ENCODE data around the gene C1orf174. TPM values are rescaled to one million over a fixed set of nuclear protein-coding genes. Genes with fewer than 3 reads are reported as not detected.

The C1orf174 gene
- total RNA-seq, 1 experiment from 2014 or later: 21.1 TPM

DNA sequence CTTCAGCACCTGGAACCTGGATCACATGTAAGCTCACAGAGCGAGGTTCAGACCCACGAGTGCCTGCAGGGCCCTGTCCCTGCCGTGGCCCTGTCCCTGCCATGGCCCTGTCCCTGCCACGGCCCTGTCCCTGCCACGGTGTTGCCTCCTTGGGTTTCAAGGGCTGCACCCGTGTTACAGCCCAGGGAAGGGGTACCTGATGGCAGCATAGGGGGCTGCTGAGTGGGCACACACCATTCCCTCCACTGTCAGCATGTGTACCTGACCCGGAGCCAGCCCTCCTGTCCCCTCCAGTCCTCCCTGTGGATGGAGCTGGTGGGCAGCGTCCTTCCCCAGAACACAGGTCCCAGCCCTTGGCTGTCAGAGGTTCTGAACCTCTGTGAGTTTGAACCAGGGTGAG, 27.5 kb downstream of the C1orf174 start:
- Histone ChIP-seq H3K79me2 (ENCODE audit: insufficient read depth, low read length) (no peaks in the 10 kb centered on the region), H3K18ac (ENCODE audit: insufficient read length, low read depth, low read length) (no peak overlapping the region), H3K79me1 (ENCODE audit: insufficient read depth, low read depth, low read length, poor library complexity, severe bottlenecking) (no peaks in the 10 kb centered on the region), H3K9ac (ENCODE audit: extremely low read depth, insufficient read length, low read length) (no peak overlapping the region), H3K14ac (ENCODE audit: insufficient read depth, low read length) (no peak overlapping the region), H4K20me1 (ENCODE audit: control insufficient read depth, insufficient read depth, insufficient read length) (no peaks in the 10 kb centered on the region), H3T11ph (ENCODE audit: low read length) (no peak overlapping the region), H3K9me3 (ENCODE audit: control insufficient read depth, low read depth, low read length) (no peaks in the 10 kb centered on the region), H2BK20ac (ENCODE audit: low read depth, low read length, poor library complexity, severe bottlenecking) (no peak overlapping the region), H2AFZ (ENCODE audit: low read length) (no peak overlapping the region), H3K27me3 (ENCODE audit: insufficient read depth, low read length) (no peaks in the 10 kb centered on the region), H3K4ac (ENCODE audit: low read depth, low read length) (no peak overlapping the region), H3K23ac (ENCODE audit: insufficient read length, low read depth, low read length) (no peak overlapping the region), H3K4me2 (ENCODE audit: insufficient read depth, insufficient read length, low read length) (no peak overlapping the region), H3K23me2 (ENCODE audit: insufficient read length, low read depth, low read length, poor library complexity, severe bottlenecking) (no peaks in the 10 kb centered on the region), H3K4me1 (ENCODE audit: insufficient read depth, low read length) (no peaks in the 10 kb centered on the region), H2BK120ac (ENCODE audit: low read depth, low read length, poor library complexity, severe bottlenecking) (no peak overlapping the region), H4K91ac (ENCODE audit: insufficient read length, low read depth, low read length) (no peak overlapping the region), H2AK5ac (ENCODE audit: insufficient read length, low read length) (no peak overlapping the region), H4K8ac (replicated peaks; ENCODE audit: insufficient read length, low read depth, low read length) (no peak overlapping the region), H2BK12ac (ENCODE audit: insufficient read length, low read depth, low read length) (no peak overlapping the region), H4K5ac (ENCODE audit: insufficient read length, low read depth, low read length) (no peak overlapping the region), H2BK15ac (ENCODE audit: low read depth, low read length) (no peak overlapping the region), H3K27ac (ENCODE audit: insufficient read length, low read depth, low read length) (no peak overlapping the region), H2BK5ac (ENCODE audit: insufficient read length, low read length) (no peak overlapping the region), H3K56ac (ENCODE audit: insufficient read length, low read depth, low read length) (no peak overlapping the region)
- Mint-ChIP-seq H3K9me3 (peaks cover 6 to 8% of the 10 kb centered on the region in 2 experiments; a peak in 4 of 5 replicates), H3K4me1 (peaks cover 2 to 6% of the 10 kb centered on the region in 2 experiments; a peak in 3 of 4 replicates), H3K4me3 (no peak overlapping the region), H3K27ac (no peak overlapping the region), H3K27me3 (ENCODE audit: low read depth) (no peaks in the 10 kb centered on the region), H3K36me3 (ENCODE audit: insufficient read depth in 1 of 3, low read depth in 3 of 3) (peaks cover 14 to 25% (median 15%) of the 10 kb centered on the region in 3 experiments)
- no peak for DNase-seq
- no CpG with 5 or more reads among the region's 8 CpGs for WGBS (ENCODE audit: extremely low coverage, insufficient read length, low lambda C conversion rate)
- TF ChIP-seq, protein P1, sequence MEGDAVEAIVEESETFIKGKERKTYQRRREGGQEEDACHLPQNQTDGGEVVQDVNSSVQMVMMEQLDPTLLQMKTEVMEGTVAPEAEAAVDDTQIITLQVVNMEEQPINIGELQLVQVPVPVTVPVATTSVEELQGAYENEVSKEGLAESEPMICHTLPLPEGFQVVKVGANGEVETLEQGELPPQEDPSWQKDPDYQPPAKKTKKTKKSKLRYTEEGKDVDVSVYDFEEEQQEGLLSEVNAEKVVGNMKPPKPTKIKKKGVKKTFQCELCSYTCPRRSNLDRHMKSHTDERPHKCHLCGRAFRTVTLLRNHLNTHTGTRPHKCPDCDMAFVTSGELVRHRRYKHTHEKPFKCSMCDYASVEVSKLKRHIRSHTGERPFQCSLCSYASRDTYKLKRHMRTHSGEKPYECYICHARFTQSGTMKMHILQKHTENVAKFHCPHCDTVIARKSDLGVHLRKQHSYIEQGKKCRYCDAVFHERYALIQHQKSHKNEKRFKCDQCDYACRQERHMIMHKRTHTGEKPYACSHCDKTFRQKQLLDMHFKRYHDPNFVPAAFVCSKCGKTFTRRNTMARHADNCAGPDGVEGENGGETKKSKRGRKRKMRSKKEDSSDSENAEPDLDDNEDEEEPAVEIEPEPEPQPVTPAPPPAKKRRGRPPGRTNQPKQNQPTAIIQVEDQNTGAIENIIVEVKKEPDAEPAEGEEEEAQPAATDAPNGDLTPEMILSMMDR (conservative IDR thresholded peaks at IDR 0.05): no peak
